ENCODE results near the gene IQCK. TPM values are rescaled to one million over a fixed set of nuclear protein-coding genes. Genes with fewer than 3 reads are reported as not detected.

IQCK gene
- total RNA-seq, 1 donor from 2014 or later = 3.2 TPM

DNA sequence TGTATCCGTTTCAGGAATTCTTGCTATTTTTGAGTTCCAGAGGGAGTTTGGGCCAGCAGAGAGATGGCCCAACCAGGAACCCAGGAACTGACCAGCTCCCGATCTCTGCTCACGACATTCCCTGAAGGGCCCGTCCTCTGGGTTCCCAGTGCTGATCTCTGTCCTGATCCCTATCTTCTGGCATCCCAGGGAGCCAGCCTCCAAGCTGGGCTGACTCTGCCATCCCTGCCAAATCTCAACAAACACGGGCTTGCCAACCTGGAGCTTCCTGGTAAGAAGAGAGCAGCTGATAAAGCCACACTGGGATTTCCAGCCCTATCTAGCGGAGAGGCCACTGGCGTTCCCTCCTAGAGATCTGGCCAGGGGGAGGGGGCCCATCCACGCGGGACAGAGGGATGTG lies 150.3 kb downstream of the IQCK start:
- H3K9me3 Mint-ChIP-seq = no peaks in the 10 kb centered on the region
- no peaks in the 10 kb centered on the region for H3K4me1 Mint-ChIP-seq
- no peak overlapping the region for H3K27ac Mint-ChIP-seq
- intact Hi-C loops (cut with micrococcal nuclease) = no loop called here
- ChIA-PET POLR2A (no interaction called here), CTCF (no interaction called here)
- no peak overlapping the region for H3K4me3 Mint-ChIP-seq
- DNase-seq (no peak), ATAC-seq (ENCODE audit: low read depth) (no peak)
- H3K27me3 Mint-ChIP-seq = peaks cover 5% of the 10 kb centered on the region
- H3K36me3 Mint-ChIP-seq (ENCODE audit: low read depth) = no peaks in the 10 kb centered on the region
- no peak for TF ChIP-seq CTCF (IDR thresholded peaks at IDR 0.05)

DNA sequence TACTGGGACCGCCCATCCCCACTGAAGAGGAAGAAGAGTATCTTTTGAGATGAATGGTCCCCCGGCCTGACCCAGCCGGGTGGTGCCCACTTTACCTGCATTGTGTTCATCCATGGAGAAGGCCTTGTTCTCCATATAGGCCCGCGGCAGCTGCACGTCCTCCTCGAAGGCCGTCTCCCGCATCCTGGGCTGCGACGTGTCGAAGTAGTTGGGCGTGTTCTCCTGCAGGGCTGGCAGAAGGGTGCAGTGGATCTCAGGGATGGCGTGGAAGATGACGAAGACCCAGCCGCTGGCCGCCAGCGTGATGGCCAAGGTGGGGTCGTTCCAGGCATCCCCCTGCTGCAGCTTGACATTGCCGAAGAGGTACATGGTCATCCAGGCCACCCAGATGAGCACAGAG lies 153.7 kb downstream of the IQCK start:
- no peak for TF ChIP-seq CTCF (IDR thresholded peaks at IDR 0.05)
- ChIA-PET POLR2A (no interaction called here), CTCF (no interaction called here)
- intact Hi-C loops (cut with micrococcal nuclease) = no loop called here
- Mint-ChIP-seq H3K9me3 (no peaks in the 10 kb centered on the region), H3K36me3 (ENCODE audit: low read depth) (no peaks in the 10 kb centered on the region), H3K27me3 (peaks cover 5% of the 10 kb centered on the region), H3K4me3 (no peak overlapping the region), H3K4me1 (no peaks in the 10 kb centered on the region), H3K27ac (no peak overlapping the region)
- no peak for ATAC-seq (ENCODE audit: low read depth)
- no peak for DNase-seq

DNA sequence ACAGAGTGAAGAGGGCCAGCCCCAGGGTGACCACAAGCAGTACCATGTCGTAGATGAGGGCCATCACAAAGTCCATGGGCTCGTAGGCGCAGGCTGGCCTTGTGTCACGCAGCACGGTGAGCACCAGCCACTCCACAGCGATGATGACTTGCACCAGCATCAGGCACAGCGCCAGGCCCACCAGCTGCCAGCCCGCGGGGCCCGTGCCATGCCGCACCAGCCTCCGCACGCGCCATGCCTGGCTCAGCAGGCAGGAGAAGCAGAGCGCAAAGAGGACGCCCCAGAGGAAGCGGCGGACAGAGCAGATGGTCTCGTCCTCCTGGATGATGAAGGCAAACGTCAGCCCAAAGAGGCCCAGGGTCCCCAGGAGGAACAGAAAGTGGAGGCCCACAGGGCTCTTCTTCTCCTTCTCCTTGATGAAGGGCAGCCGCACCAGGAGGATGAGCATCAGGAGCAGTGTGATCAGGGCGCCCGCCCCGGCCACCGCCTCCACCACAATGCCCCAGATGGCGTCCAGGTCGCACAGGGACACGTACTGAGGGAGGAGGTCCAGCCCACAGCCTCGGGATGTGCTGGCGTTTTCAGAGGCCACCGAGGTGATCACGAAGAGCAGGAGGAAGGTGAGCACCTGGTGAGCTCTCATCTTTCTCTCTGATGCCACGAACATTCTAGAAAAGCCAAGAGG lies 154.2 kb downstream of the IQCK start:
- CTCF ChIA-PET = no interaction called here
- POLR2A ChIA-PET = no interaction called here
- TF ChIP-seq CTCF (IDR thresholded peaks at IDR 0.05) = no peak
- Mint-ChIP-seq H3K27ac (no peak overlapping the region), H3K27me3 (peaks cover 5% of the 10 kb centered on the region), H3K36me3 (ENCODE audit: low read depth) (no peaks in the 10 kb centered on the region), H3K4me1 (no peaks in the 10 kb centered on the region), H3K9me3 (no peaks in the 10 kb centered on the region), H3K4me3 (no peak overlapping the region)
- no peak for DNase-seq
- ATAC-seq (ENCODE audit: low read depth) = no peak
- intact Hi-C loops (cut with micrococcal nuclease) = no loop called here

DNA sequence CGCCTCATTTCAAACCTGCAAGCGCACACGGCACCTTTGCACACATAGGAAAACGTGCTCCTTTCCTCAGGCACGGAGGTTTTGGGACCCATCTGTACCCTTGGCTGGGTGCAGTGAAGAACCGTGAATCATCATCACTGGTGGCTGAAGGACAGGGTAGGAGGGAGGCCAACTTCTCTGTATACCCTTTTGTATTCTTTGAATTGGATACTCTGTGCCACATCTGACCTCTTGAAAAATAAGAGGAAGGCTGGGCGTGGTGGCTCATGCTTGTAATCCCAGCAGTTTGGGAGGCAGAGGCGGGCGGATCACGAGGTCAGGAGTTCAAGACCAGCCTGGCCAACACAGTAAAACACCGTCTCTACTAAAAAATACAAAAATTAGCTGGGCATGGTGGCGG lies 154.9 kb downstream of the IQCK start:
- Mint-ChIP-seq H3K4me3 (no peak overlapping the region), H3K9me3 (no peaks in the 10 kb centered on the region), H3K27ac (no peak overlapping the region), H3K4me1 (no peaks in the 10 kb centered on the region), H3K36me3 (ENCODE audit: low read depth) (no peaks in the 10 kb centered on the region), H3K27me3 (peaks cover 5% of the 10 kb centered on the region)
- no peak for DNase-seq
- TF ChIP-seq CTCF (IDR thresholded peaks at IDR 0.05) = no peak
- POLR2A ChIA-PET = no interaction called here
- CTCF ChIA-PET = no interaction called here
- intact Hi-C loops (cut with micrococcal nuclease) = no loop called here
- no peak for ATAC-seq (ENCODE audit: low read depth)

DNA sequence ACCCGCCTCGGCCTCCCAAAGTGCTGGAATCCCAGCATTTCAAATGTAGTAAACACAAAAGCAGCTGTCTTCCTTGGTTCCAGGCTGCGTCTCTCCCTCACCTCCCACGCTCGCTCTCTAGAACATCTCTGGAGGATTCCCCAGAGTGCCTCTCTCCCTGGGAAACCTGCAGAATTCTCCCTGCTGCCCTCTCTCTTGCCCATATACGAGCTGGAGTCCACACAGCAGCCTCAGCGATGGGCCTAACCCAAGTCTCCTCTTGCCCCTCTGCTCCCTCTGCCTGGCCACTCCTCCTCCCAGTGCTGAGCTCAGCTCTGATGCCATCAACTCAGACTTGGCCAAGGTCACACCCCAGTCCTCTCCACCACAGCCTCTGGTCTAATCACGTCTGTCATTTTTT lies 156.0 kb downstream of the IQCK start:
- intact Hi-C loops (cut with micrococcal nuclease) = no loop called here
- ChIA-PET POLR2A (interaction anchor here (0.6 to 0.7 kb wide), 2 partner anchors 9 to 18 kb away, joined by 3 to 4 read pairs; no protein-coding TSS in a partner anchor), CTCF (no interaction called here)
- Mint-ChIP-seq H3K4me1 (no peaks in the 10 kb centered on the region), H3K36me3 (ENCODE audit: low read depth) (no peaks in the 10 kb centered on the region), H3K27me3 (peaks cover 1% of the 10 kb centered on the region), H3K9me3 (no peaks in the 10 kb centered on the region), H3K27ac (no peak overlapping the region), H3K4me3 (no peak overlapping the region)
- ATAC-seq (ENCODE audit: low read depth) (no peak), DNase-seq (no peak)
- no peak for TF ChIP-seq CTCF (IDR thresholded peaks at IDR 0.05)
